ENCODE results near the gene TACR1.
"Not testable (repeated sequence)": the region's sequence is repeated elsewhere in the genome, so short reads cannot be mapped to it uniquely, and the experiment has no call there.

The TACR1 gene, protein sequence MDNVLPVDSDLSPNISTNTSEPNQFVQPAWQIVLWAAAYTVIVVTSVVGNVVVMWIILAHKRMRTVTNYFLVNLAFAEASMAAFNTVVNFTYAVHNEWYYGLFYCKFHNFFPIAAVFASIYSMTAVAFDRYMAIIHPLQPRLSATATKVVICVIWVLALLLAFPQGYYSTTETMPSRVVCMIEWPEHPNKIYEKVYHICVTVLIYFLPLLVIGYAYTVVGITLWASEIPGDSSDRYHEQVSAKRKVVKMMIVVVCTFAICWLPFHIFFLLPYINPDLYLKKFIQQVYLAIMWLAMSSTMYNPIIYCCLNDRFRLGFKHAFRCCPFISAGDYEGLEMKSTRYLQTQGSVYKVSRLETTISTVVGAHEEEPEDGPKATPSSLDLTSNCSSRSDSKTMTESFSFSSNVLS

DNA sequence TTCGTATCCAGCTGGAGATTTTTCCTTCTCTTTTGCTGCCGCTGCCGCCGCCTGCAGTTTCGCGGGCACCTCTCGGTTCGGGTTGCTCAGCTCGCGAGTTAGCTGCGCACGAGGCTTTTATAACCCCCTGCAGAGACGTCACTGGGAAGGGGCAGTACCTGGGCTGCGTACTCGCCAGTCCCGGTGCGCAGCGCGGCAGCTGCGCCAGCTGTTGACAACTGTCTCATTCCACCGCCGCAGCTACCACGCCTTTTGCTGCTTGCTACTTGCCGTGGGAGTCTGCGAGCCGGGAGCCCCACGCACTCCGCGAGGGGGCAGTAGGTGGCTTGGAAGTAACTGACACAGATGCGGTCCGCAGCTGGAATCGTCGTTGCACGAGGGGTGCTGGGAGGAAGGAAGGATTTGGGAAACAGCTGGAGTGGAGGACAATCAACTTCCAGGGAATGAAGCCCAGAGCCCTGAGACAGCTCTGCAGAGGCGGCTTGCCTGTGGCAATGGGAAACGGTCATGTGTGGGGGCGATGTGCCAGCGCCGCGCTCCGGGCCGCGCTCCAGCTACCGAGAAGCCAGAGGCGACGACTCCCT is at the start of gene TACR1:
TSS of gene TACR1 (minus strand) at position 93 of the 584 bp plus-strand sequence. CDS start 586 bp downstream, outside the sequence.
- no peak within 1 kb of the TSS for H3K27ac ChIP-seq
- TF ChIP-seq, protein P1, sequence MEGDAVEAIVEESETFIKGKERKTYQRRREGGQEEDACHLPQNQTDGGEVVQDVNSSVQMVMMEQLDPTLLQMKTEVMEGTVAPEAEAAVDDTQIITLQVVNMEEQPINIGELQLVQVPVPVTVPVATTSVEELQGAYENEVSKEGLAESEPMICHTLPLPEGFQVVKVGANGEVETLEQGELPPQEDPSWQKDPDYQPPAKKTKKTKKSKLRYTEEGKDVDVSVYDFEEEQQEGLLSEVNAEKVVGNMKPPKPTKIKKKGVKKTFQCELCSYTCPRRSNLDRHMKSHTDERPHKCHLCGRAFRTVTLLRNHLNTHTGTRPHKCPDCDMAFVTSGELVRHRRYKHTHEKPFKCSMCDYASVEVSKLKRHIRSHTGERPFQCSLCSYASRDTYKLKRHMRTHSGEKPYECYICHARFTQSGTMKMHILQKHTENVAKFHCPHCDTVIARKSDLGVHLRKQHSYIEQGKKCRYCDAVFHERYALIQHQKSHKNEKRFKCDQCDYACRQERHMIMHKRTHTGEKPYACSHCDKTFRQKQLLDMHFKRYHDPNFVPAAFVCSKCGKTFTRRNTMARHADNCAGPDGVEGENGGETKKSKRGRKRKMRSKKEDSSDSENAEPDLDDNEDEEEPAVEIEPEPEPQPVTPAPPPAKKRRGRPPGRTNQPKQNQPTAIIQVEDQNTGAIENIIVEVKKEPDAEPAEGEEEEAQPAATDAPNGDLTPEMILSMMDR (conservative IDR thresholded peaks at IDR 0.05), result peak; percentile 74

DNA sequence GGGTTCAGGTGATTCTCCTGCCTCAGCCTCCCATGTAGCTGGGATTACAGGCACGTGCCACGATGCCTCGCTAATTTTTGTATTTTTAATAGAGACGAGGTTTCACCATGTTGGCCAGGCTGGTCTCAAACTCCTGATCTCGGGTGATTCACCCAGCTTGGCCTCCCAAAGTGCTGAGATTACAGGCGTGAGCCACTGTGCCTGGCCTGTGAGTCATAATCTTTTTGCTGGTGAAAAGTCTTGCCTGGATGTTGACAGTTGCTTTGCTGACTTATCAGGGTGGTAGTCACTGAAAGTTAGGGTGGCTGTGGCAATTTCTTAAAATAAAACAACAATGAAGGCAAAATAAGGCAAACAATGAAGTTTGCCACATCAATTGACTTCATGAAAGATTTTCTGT is 49.3 kb upstream of the TACR1 start:
- not testable (repeated sequence) for H3K27ac ChIP-seq

DNA sequence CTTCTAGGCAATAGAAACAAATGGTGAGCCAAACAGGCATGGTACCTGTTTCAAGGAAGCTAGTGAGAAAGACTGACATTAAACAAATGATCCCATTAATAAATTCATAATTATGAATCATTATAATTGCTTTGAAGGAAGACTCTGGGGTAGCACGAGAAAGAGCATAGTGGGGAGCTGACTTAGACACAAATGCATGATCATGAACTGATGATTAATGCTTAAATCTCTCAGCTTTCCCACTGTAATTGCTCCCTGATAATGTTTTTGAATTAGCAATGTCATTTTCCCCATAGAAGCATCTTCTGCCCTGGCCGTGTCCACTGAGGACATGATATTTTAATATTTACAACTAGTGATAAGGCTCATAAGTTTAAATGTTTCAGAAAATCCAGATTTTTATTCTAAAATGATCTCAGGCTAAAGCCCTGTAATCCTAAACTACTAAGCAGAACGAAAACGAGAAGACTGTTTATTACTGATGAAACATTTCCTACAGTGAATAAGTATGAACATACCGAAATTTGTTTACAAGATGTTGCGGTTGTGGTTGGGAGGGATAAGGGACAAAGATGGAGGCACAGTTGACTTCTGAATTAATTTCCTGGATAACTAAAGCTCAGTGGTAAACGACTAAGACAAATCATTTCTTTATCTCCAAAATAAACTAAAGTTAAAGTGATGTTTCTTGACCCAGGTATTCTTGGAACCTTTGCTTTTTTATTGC is 47.3 kb upstream of the TACR1 start:
- TF ChIP-seq, protein P1 (conservative IDR thresholded peaks at IDR 0.05), result no peak
- no peak overlapping the region for H3K27ac ChIP-seq

DNA sequence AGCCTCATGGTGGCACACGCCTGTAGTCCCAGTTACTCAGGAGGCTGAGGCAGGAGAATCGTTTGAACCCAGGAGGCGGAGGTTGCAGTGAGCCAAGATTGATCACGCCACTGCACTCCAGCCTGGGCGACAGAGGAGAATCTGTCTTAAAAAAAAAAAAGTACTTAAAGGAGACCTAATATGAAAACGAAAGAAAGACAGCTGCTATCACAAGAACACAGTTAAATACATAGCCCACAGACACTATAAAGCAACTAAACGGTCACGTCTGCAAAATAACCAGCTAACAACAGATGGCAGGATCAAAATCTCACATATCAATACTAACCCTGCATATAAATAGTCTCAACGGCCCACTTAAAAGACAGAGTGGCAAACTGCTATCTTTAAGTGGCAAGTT is 43.9 kb upstream of the TACR1 start:
- TF ChIP-seq, protein P1 (conservative IDR thresholded peaks at IDR 0.05), result no peak
- H3K27ac ChIP-seq, result no peak overlapping the region

DNA sequence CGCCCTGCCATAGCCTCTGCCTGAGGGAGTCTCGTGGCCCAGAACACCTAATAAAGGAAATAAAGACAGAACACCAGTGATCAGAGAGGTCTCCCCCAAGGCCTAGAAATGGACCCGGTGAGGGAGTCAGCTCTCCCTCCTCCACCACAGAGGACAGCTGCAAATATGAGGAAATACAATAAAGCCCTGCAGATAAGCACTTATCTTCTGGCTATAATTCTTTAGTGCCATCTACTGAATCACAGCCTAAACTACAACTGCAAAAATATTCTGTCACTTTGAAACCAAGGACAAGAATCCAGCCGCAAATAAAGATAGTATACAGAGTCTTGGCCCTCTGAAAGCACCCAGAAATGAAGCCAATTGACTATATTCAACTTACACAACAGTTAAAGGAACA is 42.4 kb upstream of the TACR1 start:
- TF ChIP-seq, protein P1 (conservative IDR thresholded peaks at IDR 0.05), result peak; percentile 35; the same call in 1 of the 2 replicates
- no peak overlapping the region for H3K27ac ChIP-seq

DNA sequence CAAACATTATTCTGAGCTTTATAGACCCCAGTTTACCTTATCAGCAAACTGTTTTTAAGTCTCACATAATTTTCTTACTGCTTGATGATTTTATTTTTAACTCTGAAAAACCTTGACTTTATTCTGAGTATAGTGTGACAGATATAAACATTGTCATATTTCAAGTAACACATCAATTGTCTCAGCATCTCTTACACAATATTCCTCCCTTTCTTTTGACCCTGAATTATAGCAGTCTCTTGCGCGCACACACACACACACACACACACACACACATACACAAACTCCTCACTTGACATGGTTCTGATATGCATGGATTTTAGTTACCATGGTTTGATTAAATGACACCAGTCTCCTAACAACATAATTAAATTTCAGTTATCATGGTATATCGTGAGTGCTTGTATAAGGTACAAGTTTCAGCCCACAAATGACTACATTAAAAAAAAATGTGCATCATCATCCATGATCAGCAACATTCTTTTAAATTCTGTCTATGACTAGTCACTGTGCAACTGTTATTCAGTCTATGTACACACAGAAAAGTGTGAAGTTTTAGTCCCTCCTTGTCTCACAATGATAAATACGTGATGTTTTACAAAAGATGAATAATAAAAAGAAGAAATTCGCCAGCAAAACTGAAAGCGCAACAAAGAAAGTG is 39.5 kb upstream of the TACR1 start:
- H3K27ac ChIP-seq, result no peak overlapping the region
- TF ChIP-seq, protein P1 (conservative IDR thresholded peaks at IDR 0.05), result no peak

DNA sequence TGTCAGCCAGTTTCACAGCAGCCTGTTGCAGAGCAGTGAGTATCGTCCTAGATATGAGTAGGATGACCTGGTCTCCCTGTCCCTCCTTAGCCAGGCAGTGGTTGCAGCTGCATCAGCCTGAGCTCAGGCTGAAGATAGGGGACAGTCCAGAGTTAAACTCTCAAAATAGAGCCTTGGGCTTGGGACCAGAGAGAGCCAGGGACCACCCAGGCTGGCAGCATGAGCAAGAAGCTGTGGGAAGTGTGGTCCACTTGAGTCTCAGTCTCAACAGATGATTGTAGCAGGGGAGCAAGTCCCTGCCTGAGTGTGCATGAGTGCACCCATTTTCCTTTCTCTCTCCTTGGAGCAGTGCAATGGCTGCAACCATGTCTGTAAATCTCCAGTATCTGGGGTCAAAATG is 38.0 kb upstream of the TACR1 start:
- TF ChIP-seq, protein P1 (conservative IDR thresholded peaks at IDR 0.05), result no peak

More for the DNA sequence above, 38.0 kb upstream of the TACR1 start:
- no peak overlapping the region for H3K27ac ChIP-seq
